KMS-11 (cell line): ENCODE results near the gene MISP.

Experiments
- H2AFZ ChIP-seq: fragments of 200-600 bp; sonication (generic); 2 replicates; pipeline ENCODE4 v1.6.1; 2016; ENCODE audit warnings: antibody characterized with exemption, mixed run types, low read depth
- H3K27ac ChIP-seq: fragments of 200-600 bp; sonication (generic); 2 replicates; pipeline ENCODE4 v1.6.1; 2016; ENCODE audit warnings: mild to moderate bottlenecking, mixed run types
- H3K27me3 ChIP-seq: fragments of 200-600 bp; sonication (generic); 2 replicates; pipeline ENCODE4 v1.6.1; 2017; ENCODE audit warnings: mild to moderate bottlenecking, low read depth, mixed run types, moderate library complexity; ENCODE audit not compliant: insufficient read depth
- H3K36me3 ChIP-seq: fragments of 200-600 bp; sonication (generic); 2 replicates; pipeline ENCODE4 v1.6.1; 2017; ENCODE audit warnings: mild to moderate bottlenecking, mixed run types; ENCODE audit not compliant: insufficient read depth
- H3K4me1 ChIP-seq: fragments of 200-600 bp; sonication (generic); 2 replicates; pipeline ENCODE4 v1.6.1; 2016; ENCODE audit warnings: mild to moderate bottlenecking, low read depth, mixed run types; ENCODE audit not compliant: poor library complexity, severe bottlenecking
- H3K4me2 ChIP-seq: fragments of 200-600 bp; sonication (generic); 2 replicates; pipeline ENCODE4 v1.7.0; 2016; ENCODE audit warnings: mild to moderate bottlenecking, mixed run types
- H3K4me3 ChIP-seq: fragments of 200-600 bp; sonication (generic); IDR thresholded peaks from 2 replicates; pipeline ENCODE4 v1.6.1; 2017; ENCODE audit warnings: low read depth, low read length, mixed read lengths; ENCODE audit not compliant: insufficient read depth
- H3K79me2 ChIP-seq: fragments of 200-600 bp; sonication (generic); 2 replicates; pipeline ENCODE4 v1.6.1; 2016; ENCODE audit warnings: low read depth, mixed run types; ENCODE audit not compliant: insufficient read depth
- H3K9ac ChIP-seq: fragments of 200-600 bp; sonication (generic); 2 replicates; pipeline ENCODE4 v1.6.1; 2016; ENCODE audit warnings: mild to moderate bottlenecking, mixed run types
- H4K20me1 ChIP-seq: fragments of 200-600 bp; sonication (generic); 2 replicates; pipeline ENCODE4 v1.6.1; 2016; ENCODE audit warnings: mild to moderate bottlenecking, mixed run types; ENCODE audit not compliant: insufficient read depth
- TF ChIP-seq, protein P1 (sequence below): fragments of 200-600 bp; sonication (generic); conservative IDR thresholded peaks from 2 replicates; pipeline ENCODE4 v1.6.1; 2017; ENCODE audit warnings: low read depth, mild to moderate bottlenecking, antibody characterized with exemption, low read length, moderate library complexity, mixed read lengths

MISP gene

DNA sequence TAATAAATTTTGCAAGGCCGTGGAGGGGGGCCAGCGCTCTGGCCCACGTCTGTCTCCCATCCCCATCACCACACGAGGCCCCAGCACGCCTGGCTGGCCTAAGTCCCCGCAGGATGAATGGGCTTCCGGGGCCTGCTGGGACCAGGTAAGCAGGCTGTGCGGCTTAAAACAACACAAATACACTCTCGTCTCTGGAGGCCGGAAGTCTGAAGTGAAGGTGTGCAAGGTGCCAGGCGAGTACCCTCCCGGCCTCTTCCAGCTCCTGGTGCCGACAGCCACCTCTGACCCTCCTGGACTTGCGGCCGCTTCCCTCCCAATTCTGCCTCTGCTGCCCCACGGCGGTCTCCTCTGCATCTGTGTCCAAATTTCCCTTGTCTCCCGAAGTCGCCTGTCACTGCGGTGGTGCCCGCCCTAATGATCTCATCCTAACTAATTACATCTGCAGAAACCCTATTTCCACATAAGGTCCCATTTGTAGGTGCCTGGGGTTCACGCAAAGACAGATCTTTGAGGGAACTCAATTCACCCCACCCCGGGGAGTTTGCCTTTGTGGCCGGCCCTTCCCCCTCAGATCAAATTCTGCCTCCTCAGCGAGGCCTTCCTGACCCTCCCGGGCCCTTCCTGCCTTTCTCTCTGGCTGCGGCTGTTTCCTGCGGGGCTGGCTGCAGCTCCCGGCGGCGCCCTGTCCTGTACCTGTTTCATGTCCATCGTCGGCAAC lies 38.2 kb downstream of the MISP start:
- Histone ChIP-seq H2AFZ (no peak overlapping the region), H3K4me2 (no peak overlapping the region), H4K20me1 (no peaks in the 10 kb centered on the region), H3K27ac (no peak overlapping the region), H3K36me3 (no peaks in the 10 kb centered on the region), H3K4me1 (no peaks in the 10 kb centered on the region), H3K4me3 (no peak overlapping the region), H3K27me3 (no peaks in the 10 kb centered on the region), H3K79me2 (no peaks in the 10 kb centered on the region), H3K9ac (no peak overlapping the region)
- TF ChIP-seq, protein P1, sequence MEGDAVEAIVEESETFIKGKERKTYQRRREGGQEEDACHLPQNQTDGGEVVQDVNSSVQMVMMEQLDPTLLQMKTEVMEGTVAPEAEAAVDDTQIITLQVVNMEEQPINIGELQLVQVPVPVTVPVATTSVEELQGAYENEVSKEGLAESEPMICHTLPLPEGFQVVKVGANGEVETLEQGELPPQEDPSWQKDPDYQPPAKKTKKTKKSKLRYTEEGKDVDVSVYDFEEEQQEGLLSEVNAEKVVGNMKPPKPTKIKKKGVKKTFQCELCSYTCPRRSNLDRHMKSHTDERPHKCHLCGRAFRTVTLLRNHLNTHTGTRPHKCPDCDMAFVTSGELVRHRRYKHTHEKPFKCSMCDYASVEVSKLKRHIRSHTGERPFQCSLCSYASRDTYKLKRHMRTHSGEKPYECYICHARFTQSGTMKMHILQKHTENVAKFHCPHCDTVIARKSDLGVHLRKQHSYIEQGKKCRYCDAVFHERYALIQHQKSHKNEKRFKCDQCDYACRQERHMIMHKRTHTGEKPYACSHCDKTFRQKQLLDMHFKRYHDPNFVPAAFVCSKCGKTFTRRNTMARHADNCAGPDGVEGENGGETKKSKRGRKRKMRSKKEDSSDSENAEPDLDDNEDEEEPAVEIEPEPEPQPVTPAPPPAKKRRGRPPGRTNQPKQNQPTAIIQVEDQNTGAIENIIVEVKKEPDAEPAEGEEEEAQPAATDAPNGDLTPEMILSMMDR, result no peak

DNA sequence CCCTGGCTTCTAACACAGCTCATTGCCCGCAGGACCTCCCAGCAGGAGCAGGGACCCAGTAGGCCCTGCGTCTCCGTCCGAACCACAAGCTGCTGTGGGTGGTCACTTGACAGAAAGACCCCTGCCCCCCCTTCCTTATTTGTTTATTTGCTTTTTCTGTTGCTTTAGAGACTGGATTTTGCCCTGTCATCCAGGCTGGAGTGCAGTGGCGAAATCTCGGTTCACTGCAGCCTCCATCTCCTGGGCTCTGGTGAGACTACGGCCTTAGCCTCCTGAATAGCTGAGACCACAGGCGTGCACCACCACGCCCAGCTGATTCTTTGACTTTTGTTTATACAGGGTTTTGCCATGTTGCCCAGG lies 38.8 kb downstream of the MISP start:
- Histone ChIP-seq H3K79me2 (no peaks in the 10 kb centered on the region), H3K4me2 (no peak overlapping the region), H4K20me1 (no peaks in the 10 kb centered on the region), H3K27ac (no peak overlapping the region), H3K4me3 (no peak overlapping the region), H3K4me1 (no peaks in the 10 kb centered on the region), H2AFZ (no peak overlapping the region), H3K27me3 (no peaks in the 10 kb centered on the region), H3K9ac (no peak overlapping the region), H3K36me3 (no peaks in the 10 kb centered on the region)
- TF ChIP-seq, protein P1, result no peak

DNA sequence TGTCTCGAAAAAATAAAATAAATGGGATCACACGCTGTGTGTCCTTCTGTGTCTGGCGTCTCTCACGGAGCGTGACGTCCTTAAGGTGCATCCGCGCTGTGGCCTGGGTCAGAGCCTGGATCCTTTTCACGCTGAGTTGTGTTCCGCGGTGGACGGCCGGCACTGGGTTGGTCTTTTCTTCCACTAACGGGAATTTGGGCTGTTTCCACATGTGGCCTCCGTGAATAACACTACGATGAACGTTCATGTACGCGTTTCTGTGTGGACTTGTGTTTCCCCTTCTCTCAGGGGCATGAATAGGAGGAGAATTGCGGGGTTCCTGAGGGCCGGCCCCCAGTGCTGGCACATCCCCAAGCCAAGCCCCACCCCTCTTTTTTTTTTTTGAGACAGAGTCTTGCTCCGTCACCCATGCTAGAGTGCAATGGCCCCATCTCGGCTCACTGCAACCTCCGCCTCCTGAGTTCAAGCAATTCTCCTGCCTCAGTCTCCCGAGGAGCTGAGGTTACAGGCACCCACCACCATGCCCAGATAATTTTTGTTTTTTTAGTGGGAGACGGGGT lies 40.2 kb downstream of the MISP start:
- TF ChIP-seq, protein P1, result no peak
- Histone ChIP-seq H4K20me1 (no peaks in the 10 kb centered on the region), H3K9ac (no peak overlapping the region), H3K4me3 (no peak overlapping the region), H3K27ac (no peak overlapping the region), H3K79me2 (no peaks in the 10 kb centered on the region), H3K4me1 (no peaks in the 10 kb centered on the region), H3K36me3 (no peaks in the 10 kb centered on the region), H3K4me2 (no peak overlapping the region), H3K27me3 (no peaks in the 10 kb centered on the region), H2AFZ (no peak overlapping the region)

DNA sequence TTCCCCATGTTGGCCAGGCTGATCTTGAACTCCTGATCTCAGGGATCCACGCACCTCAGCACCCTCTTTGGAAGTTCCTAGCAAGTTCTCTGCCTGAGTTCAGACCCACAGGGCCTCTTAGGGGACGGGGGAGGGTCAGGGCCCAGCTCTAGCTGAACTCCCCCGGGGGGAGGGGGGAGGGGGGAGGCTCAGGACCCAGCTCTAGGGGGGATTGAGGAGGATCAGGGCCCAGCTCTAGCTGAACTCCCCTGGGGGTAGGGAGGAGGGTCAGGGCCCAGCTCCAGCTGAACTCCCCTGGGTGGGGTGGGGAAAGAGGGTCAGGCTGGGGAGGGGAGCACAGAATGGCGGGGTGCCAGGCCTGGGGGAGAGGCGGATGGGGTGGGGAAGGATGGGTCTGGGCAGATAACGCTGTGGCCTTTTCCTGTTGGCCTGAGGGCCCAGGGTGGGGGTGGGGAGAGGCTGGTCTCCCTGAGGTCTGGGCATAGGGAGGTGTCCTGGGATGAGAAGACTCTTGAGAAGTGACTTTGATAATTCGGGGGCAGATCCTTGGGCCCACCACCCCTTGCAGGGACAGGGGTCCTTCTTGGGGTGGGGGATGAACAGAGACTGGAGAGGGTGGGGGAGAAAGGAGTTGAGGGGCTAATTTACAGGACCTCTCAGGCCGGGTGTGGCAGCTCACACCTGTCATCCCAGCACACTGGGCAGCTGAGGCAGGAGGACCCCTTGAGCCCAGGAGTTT lies 40.8 kb downstream of the MISP start:
- Histone ChIP-seq H3K4me2 (no peak overlapping the region), H3K4me3 (no peak overlapping the region), H3K27me3 (no peaks in the 10 kb centered on the region), H4K20me1 (no peaks in the 10 kb centered on the region), H2AFZ (no peak overlapping the region), H3K4me1 (no peaks in the 10 kb centered on the region), H3K9ac (no peak overlapping the region), H3K79me2 (no peaks in the 10 kb centered on the region), H3K36me3 (no peaks in the 10 kb centered on the region), H3K27ac (no peak overlapping the region)
- TF ChIP-seq, protein P1, result no peak
